ENCODE results near the gene CNDP1. TPM values are rescaled to one million over a fixed set of nuclear protein-coding genes. Genes with fewer than 3 reads are reported as not detected.

CNDP1 gene
- total and polyA plus RNA-seq, 4 donors, result 0.09 to 21.1 (median 5.8) TPM

GRCh38 chr18:74501386-74501785 lies 32.9 kb upstream of the CNDP1 start:
- no peak for TF ChIP-seq HNF4G (IDR thresholded peaks at IDR 0.05)
- TF ChIP-seq YY1 (IDR thresholded peaks at IDR 0.05), result no peak
- TF ChIP-seq RAD21 (IDR thresholded peaks at IDR 0.05), result no peak
- no peak for TF ChIP-seq SP1 (IDR thresholded peaks at IDR 0.05)
- no peak for TF ChIP-seq FOXA1 (IDR thresholded peaks at IDR 0.05)
- TF ChIP-seq TAF1 (conservative IDR thresholded peaks at IDR 0.05), result no peak
- no peak for TF ChIP-seq RXRA (IDR thresholded peaks at IDR 0.05)
- no peak for TF ChIP-seq HNF4A (conservative IDR thresholded peaks at IDR 0.05)
- TF ChIP-seq JUND (IDR thresholded peaks at IDR 0.05), result no peak
- TF ChIP-seq EGR1 (IDR thresholded peaks at IDR 0.05; ENCODE audit: low read depth in 2 of 2), result no peak
- no peak for TF ChIP-seq MAX (IDR thresholded peaks at IDR 0.05)
- no peak for TF ChIP-seq REST (IDR thresholded peaks at IDR 0.05)
- H3K9ac ChIP-seq (ENCODE audit: low read depth in 1 of 2, low read length in 2 of 2), result peak overlapping the region; percentile 79 to 82

GRCh38 chr18:74503137-74503536 lies 31.2 kb upstream of the CNDP1 start:
- 81% methylated on average over 4 of the region's 4 CpGs for WGBS
- Histone ChIP-seq H3K27me3 (ENCODE audit: control insufficient read depth in 4 of 4, insufficient read depth in 4 of 4, low read length in 3 of 4) (no peaks in the 10 kb centered on the region), H3K27ac (ENCODE audit: low read depth in 1 of 2, low read length in 2 of 2) (no peak overlapping the region), H3K4me1 (ENCODE audit: control insufficient read depth in 4 of 4, insufficient read depth in 4 of 4, low read length in 3 of 4) (peaks cover 4 to 33% (median 21%) of the 10 kb centered on the region in 4 donors), H3K9me3 (ENCODE audit: control insufficient read depth in 4 of 4, low read length in 3 of 4) (no peaks in the 10 kb centered on the region), H3K4me3 (ENCODE audit: low read depth in 1 of 3, low read length in 3 of 3) (no peak overlapping the region), H3K9ac (ENCODE audit: low read depth in 1 of 2, low read length in 2 of 2) (no peak overlapping the region), H3K36me3 (ENCODE audit: control insufficient read depth in 4 of 4, insufficient read depth in 3 of 4, low read depth in 1 of 4, low read length in 3 of 4) (peaks cover 21 to 42% (median 36%) of the 10 kb centered on the region in 4 donors)
- no peak for DNase-seq (ENCODE audit: low spot score)
- TF ChIP-seq EGR1 (IDR thresholded peaks at IDR 0.05; ENCODE audit: low read depth in 2 of 2) (no peak), REST (IDR thresholded peaks at IDR 0.05) (no peak), GABPA (IDR thresholded peaks at IDR 0.05 in 1 of 2, conservative IDR thresholded peaks at IDR 0.05 in 1 of 2) (no peak), ZBTB33 (IDR thresholded peaks at IDR 0.05) (no peak), ATF3 (IDR thresholded peaks at IDR 0.05) (no peak), JUND (IDR thresholded peaks at IDR 0.05) (no peak), FOXA1 (IDR thresholded peaks at IDR 0.05) (no peak), HNF4A (conservative IDR thresholded peaks at IDR 0.05) (no peak)

More at GRCh38 chr18:74501386-74501785, 32.9 kb upstream of the CNDP1 start:
- H3K9me3 ChIP-seq (ENCODE audit: control insufficient read depth in 4 of 4, low read length in 3 of 4), result no peaks in the 10 kb centered on the region
- 67% methylated on average over 4 of the region's 4 CpGs for WGBS
- H3K4me3 ChIP-seq (ENCODE audit: low read depth in 1 of 3, low read length in 3 of 3), result peak overlapping the region; percentile 23 to 51 (median 43)
- peaks cover 11 to 25% (median 21%) of the 10 kb centered on the region in 4 donors for H3K36me3 ChIP-seq (ENCODE audit: control insufficient read depth in 4 of 4, insufficient read depth in 3 of 4, low read depth in 1 of 4, low read length in 3 of 4)
- H3K4me1 ChIP-seq (ENCODE audit: control insufficient read depth in 4 of 4, insufficient read depth in 4 of 4, low read length in 3 of 4), result peaks cover 5 to 46% (median 35%) of the 10 kb centered on the region in 4 donors
- peak overlapping the region; percentile 96 to 97 for H3K27ac ChIP-seq (ENCODE audit: low read depth in 1 of 2, low read length in 2 of 2)
- H3K27me3 ChIP-seq (ENCODE audit: control insufficient read depth in 4 of 4, insufficient read depth in 4 of 4, low read length in 3 of 4), result no peaks in the 10 kb centered on the region
- DNase-seq (ENCODE audit: low spot score), result no peak
